Activated T-cell treated with anti-CD3 and anti-CD28 coated beads for 4 hours (primary cell): ENCODE measurements around the gene MOB3B.

Experiments used
- DNase-seq: peaks from one replicate; pipeline ENCODE4 v3.0.0-alpha.2; 2020

The MOB3B gene

GRCh38 chr9:27540502-27540901 lies 10.9 kb upstream of the MOB3B start:
- no peak for DNase-seq

- no peak for DNase-seq
Measured at GRCh38 chr9:27539479-27540441, 10.1 kb upstream of the MOB3B start.

- no peak for DNase-seq
Measured at GRCh38 chr9:27538647-27539046, 9.0 kb upstream of the MOB3B start.

GRCh38 chr9:27537756-27538155 lies 8.1 kb upstream of the MOB3B start:
- DNase-seq, result no peak

DNA sequence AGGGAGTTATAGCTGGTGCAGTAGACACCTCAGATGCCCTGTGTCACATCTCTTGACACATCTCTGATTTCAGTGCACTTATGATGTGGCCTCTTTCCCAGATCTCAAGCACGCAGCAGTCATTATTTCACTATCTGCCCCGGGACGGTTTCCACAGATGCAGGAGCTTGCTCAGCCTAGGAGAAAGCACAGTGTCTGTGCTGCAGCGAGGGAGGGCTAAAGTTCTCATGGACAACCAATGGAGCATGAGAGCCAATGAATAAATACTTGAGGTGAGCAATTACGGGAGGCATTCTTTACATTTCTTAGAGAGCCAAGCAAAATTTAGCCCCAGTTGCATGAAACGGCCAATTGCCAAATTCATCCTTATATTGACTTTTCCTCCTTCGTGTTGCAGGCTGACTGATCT lies 7.4 kb upstream of the MOB3B start:
- DNase-seq, result no peak

- no peak for DNase-seq
Measured at GRCh38 chr9:27536168-27536567, 6.6 kb upstream of the MOB3B start.

- no peak for DNase-seq
Measured at GRCh38 chr9:27535701-27536118, 6.1 kb upstream of the MOB3B start.

DNA sequence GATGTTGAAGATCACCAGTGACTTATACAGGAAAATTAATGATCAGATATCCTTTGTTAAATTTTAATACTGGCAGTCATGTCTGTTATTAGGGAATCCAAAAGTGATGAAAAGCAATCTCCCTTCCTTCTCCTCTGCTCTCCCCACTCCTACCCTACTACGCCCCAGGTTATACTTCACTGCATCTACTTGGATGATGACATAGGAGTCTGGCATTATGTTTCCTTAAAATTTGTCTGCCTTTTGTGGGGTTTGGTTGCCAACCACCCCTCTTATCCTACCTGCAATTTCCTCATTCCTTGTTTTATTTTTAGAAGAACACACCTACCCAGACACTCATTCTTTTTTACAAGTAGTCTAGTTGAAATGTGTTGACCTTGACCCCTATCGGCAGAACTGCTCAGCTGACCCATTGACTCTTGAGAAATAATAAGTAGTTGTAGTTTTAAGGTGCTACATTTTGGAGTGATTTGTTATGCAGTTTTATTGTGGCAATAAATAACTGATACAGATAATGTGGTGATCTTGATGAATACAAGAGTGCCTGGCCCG lies 5.1 kb upstream of the MOB3B start:
- DNase-seq, result no peak

- no peak for DNase-seq
Measured at GRCh38 chr9:27534131-27534530, 4.5 kb upstream of the MOB3B start.

GRCh38 chr9:27533311-27533710 lies 3.7 kb upstream of the MOB3B start:
- DNase-seq, result no peak

DNA sequence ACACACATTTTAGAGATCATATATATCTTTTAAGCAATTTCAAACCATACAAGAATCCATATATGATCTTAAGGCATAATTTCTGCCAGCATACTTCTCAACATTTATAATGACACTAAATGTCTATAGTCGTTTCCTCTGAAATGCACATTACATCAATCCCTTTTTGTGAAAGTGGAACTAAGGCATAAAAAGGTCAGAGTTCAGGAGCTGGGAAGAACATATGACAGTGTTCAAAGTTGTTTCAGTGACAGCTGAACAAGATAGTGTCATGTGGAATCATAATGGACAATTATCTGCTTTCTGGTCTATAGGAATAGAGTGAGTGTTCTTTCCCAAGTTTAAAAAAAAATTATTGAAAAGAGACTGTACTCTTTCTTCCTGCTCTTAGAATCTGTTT lies 2.4 kb upstream of the MOB3B start:
- no peak for DNase-seq

DNA sequence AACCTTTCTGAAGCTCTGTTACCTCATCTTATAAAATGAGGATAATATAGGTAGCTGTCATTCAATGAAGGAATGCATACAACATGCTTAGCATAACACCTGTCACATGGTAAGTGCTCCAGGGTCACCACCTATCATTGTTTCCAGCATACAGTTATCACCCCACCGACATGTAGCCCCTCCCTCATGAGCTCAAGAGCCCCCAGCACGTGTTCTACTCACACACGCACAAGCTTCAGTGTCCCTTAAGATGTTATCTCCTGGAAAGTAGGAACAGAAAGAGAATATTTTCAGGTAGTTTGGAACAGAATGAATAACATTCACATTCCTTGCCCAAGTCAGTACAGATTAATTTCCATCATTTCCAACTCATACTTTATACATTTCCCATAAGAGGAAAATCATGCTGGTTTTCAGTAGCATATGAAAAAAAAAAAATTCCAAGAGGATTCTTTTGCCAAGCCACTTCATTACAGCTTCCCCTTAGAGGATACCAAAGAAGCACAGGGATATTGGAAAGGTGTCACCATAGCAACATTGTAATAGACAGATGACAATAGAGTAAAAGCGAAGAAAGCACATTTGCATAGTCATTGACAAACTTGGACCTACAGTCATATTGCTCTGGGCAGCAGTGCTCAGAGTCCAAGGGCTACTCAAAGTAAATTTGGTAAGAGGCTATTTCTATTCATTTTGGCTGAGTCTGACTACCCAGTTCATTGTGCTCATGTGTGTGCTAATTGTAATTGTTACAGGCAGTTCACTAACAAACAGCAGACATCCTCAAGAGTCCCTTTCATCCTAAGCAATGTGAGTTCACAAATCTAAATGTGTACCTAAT lies 1.5 kb upstream of the MOB3B start:
- no peak for DNase-seq

GRCh38 chr9:27528886-27529315 lies 713 bp downstream of the MOB3B start:
- peak; percentile 13 for DNase-seq

DNA sequence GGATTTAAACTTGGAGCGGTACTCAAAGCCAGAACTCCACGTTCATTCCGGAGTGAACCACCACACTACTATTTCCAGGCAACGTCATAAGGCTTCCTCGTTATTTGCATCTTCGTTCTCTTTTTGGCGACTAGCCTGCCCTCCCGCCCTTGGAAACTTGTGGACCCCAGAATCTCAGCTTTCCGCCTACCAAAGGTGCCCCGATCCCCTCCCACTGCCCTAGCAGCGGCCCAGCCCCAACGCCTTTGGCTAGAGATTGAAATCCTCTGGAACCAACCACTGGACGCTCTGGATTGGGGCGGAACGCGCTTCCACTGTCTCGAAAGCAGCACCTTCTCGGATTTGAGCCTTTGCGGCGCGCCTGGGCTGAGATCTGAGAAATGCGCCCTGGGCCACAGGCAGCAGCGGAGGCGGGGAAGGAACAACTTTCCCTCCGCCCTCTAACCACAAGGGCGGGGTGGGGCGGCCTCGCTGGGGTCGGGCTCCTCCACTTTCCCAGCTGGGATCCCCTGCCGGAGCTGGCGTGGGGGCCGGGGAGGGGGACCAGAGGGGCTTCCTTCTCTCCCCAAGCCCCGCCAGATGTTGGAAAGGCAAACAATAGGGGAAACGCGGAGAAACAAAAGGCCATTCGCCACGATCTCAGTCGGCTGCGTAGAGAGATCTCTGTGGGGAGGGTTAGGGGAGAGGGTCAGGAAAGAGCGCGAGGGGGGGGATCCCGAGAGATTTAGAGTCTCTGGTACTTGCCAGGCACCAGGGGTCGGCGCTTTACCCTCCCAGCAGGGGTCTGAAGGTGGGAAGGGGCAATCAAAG lies 1.3 kb downstream of the MOB3B start:
- DNase-seq, result peak; percentile 38

- no peak for DNase-seq
Measured at GRCh38 chr9:27527702-27528075, 1.9 kb downstream of the MOB3B start.

DNA sequence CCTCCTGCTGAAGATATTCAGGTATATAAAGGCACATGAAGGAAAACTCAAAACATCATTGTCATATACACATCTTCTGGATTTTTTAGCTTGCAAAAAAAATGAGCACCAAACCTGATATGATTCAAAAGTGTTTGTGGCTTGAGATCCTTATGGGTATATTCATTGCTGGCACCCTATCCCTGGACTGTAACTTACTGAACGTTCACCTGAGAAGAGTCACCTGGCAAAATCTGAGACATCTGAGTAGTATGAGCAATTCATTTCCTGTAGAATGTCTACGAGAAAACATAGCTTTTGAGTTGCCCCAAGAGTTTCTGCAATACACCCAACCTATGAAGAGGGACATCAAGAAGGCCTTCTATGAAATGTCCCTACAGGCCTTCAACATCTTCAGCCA lies 5.4 kb downstream of the MOB3B start, which contains the start of gene IFNK:
Gene IFNK, plus strand, starts transcription at position 55 of the 400 bp plus-strand sequence. Its CDS starts 47 bp downstream, at position 102.
- DNase-seq, result no peak

DNA sequence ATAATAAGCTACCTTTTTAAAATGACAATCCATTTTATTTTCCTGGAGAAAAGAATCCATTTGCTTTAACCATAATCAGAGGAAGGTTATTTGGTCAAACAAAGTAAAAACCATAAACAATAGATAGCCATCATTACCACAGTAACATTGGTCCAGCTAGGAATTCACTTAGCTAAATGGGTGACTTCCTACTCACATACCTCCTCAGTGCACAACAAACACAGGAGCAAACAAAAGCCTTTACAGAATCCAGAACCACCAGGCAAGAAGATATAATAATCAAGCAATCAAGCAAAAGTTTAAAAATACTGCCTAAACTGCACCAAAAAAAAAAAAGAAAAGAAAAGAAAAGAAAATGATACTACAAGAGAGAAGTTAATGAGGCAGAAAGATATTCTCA lies 6.5 kb downstream of the MOB3B start:
- DNase-seq, result no peak

GRCh38 chr9:27520986-27521385 lies 8.6 kb downstream of the MOB3B start:
- no peak for DNase-seq

DNA sequence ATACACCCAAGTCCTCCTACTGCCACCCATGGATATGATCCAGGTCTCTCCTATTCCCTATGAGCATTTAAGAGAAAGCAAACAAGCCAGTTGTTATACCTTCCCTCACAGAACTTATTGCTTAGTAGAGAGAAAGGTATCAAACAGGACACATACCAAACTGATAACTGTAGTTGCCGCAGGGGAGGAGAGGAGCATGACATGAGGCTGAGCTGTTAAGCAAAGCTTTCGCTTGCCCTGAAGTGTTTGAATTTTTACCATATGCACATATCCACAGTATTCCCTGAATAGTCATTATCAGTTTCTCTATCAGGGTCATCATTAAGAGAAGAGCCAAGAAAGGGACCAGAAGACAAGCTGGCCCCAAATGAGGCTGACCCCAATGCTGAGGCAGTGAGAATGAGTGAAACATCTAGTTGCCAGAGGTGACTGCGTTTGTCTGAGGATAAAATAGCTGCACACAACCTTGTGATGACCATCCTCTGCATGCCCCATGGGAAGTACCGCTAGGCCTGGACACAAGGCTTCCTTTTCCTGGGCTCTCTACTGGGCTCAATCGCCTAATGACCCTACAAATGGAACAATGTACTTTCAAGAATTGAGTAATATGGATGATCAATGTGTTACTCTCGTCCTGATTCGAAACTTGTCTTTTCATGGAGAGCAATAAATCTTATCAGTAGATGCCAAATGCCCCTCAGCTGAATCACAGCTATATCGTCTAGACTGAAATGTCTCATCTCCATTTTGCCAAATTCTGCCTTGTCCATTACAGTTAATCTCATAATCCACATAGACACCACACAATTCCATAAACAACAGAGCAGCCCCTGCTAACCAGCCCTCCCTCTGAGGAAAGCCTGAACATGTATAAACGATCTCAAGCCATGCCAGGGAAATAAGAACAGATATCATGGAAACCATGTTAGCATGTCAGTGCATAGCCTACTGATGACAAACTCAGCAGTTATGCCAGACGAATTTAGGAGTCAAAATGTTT lies 9.8 kb downstream of the MOB3B start:
- no peak for DNase-seq

GRCh38 chr9:27518809-27519208 lies 10.8 kb downstream of the MOB3B start:
- DNase-seq, result no peak

- DNase-seq, result no peak
Measured at GRCh38 chr9:27518006-27518405, 11.6 kb downstream of the MOB3B start.
